WTC11 (cell line): ENCODE data around the gene DENND2C. TPM values are rescaled to one million over a fixed set of nuclear protein-coding genes. Genes with fewer than 3 reads are reported as not detected.

Experiments used
- ATAC-seq: fragments of 200-7000 bp; cut with Tn5 transposase; 2 replicates; pipeline ENCODE4 v1.10.0; 2021; ENCODE audit warnings: mild to moderate bottlenecking, moderate library complexity
- CTCF ChIA-PET: fragments of 300-600 bp; sonication (Branson Sonifier 250); formaldehyde crosslinking; loops from one replicate; lab custom pipeline; 2021; ENCODE audit warnings: antibody characterized with exemption; lab: Charles Lee
- POLR2A ChIA-PET: fragments of 350-600 bp; sonication (Branson Sonifier 250); formaldehyde crosslinking; loops from one replicate; lab custom pipeline; 2021; ENCODE audit warnings: antibody characterized with exemption; lab: Charles Lee
- DNase-seq: peaks from one replicate; pipeline ENCODE4 v3.0.0; 2021; ENCODE audit warnings: low spot score
- H3K27ac Mint-ChIP-seq: 2 replicates; pipeline ENCODE4 v1.8.0; 2021; ENCODE audit warnings: mixed read lengths
- H3K27me3 Mint-ChIP-seq: 2 replicates; pipeline ENCODE4 v1.8.0; 2021; ENCODE audit warnings: low read depth, mild to moderate bottlenecking, moderate library complexity, mixed read lengths
- H3K36me3 Mint-ChIP-seq: 2 replicates; pipeline ENCODE4 v1.8.0; 2021; ENCODE audit warnings: mixed read lengths
- H3K4me1 Mint-ChIP-seq: 2 replicates; pipeline ENCODE4 v1.8.0; 2022; ENCODE audit warnings: mixed read lengths
- H3K4me3 Mint-ChIP-seq: 2 replicates; pipeline ENCODE4 v1.8.0; 2021; ENCODE audit warnings: mild to moderate bottlenecking, moderate library complexity, mixed read lengths
- H3K9me3 Mint-ChIP-seq: 2 replicates; pipeline ENCODE4 v1.8.0; 2021; ENCODE audit warnings: mixed read lengths
- CREM ChIP-seq: sonication (generic); formaldehyde crosslinking; IDR thresholded peaks from 2 replicates; pipeline ENCODE4 v1.8.1; 2022; ENCODE audit warnings: mild to moderate bottlenecking, missing genetic modification reagents, moderate library complexity
- FOXP1 ChIP-seq: sonication (generic); formaldehyde crosslinking; IDR thresholded peaks from 2 replicates; pipeline ENCODE4 v1.8.0; 2022; ENCODE audit warnings: missing genetic modification reagents, mild to moderate bottlenecking, moderate library complexity, borderline replicate concordance
- IRF2 ChIP-seq: sonication (generic); formaldehyde crosslinking; IDR thresholded peaks from 2 replicates; pipeline ENCODE4 v1.8.0; 2022; ENCODE audit warnings: low read depth, missing genetic modification reagents, borderline replicate concordance
- KAT7 ChIP-seq: sonication (generic); formaldehyde crosslinking; IDR thresholded peaks from 2 replicates; pipeline ENCODE4 v1.8.1; 2023; ENCODE audit warnings: missing genetic modification reagents, mild to moderate bottlenecking, borderline replicate concordance
- NFATC4 ChIP-seq: fragments of 250-450 bp; sonication (Bioruptor Pico); IDR thresholded peaks from 2 replicates; pipeline ENCODE4 v1.9.0; 2021; ENCODE audit warnings: mild to moderate bottlenecking
- NR3C1 ChIP-seq: sonication (generic); formaldehyde crosslinking; conservative IDR thresholded peaks from 2 replicates; pipeline ENCODE4 v1.8.1; 2023; ENCODE audit warnings: low read depth, mild to moderate bottlenecking, missing genetic modification reagents
- PRRX2 ChIP-seq: fragments of 250-450 bp; sonication (Bioruptor Pico); IDR thresholded peaks from 2 replicates; pipeline ENCODE4 v1.8.0; 2021; ENCODE audit warnings: mild to moderate bottlenecking
- SOX15 ChIP-seq: fragments of 250-450 bp; sonication (Bioruptor Pico); IDR thresholded peaks from 2 replicates; pipeline ENCODE4 v1.9.0; 2021; ENCODE audit warnings: mild to moderate bottlenecking
- TCF7 ChIP-seq: sonication (generic); formaldehyde crosslinking; IDR thresholded peaks from 2 replicates; pipeline ENCODE4 v1.8.0; 2022; ENCODE audit warnings: mild to moderate bottlenecking, low read depth, missing genetic modification reagents, moderate library complexity
- TEAD1 ChIP-seq: sonication (generic); formaldehyde crosslinking; IDR thresholded peaks from 2 replicates; pipeline ENCODE4 v1.8.0; 2022; ENCODE audit warnings: mild to moderate bottlenecking, missing genetic modification reagents
- TP53 ChIP-seq: sonication (generic); formaldehyde crosslinking; IDR thresholded peaks from 2 replicates; pipeline ENCODE4 v1.8.1; 2023; ENCODE audit warnings: mild to moderate bottlenecking, missing genetic modification reagents
- ZNF219 ChIP-seq: sonication (generic); formaldehyde crosslinking; IDR thresholded peaks from 2 replicates; pipeline ENCODE4 v1.8.0; 2023; ENCODE audit warnings: missing genetic modification reagents, mild to moderate bottlenecking, borderline replicate concordance
- ZNF416 ChIP-seq: fragments of 250-450 bp; sonication (Bioruptor Pico); IDR thresholded peaks from 2 replicates; pipeline ENCODE4 v1.9.0; 2021; ENCODE audit warnings: mild to moderate bottlenecking, inconsistent platforms
- ZNF671 ChIP-seq: fragments of 250-450 bp; sonication (Bioruptor Pico); IDR thresholded peaks from 2 replicates; pipeline ENCODE4 v1.8.0; 2021; ENCODE audit warnings: mild to moderate bottlenecking
- total RNA-seq: library from RNA; stranded (reverse); gene quantifications from 3 replicates; pipeline ENCODE4 v1.2.3, GENCODE V29; 2021
- TF ChIP-seq, protein P1 (sequence below): fragments of 250-450 bp; sonication (Bioruptor Pico); IDR thresholded peaks from 2 replicates; pipeline ENCODE4 v1.8.0; 2021; ENCODE audit warnings: mild to moderate bottlenecking
- TF ChIP-seq, protein P2 (sequence below): sonication (generic); formaldehyde crosslinking; IDR thresholded peaks from 2 replicates; pipeline ENCODE4 v1.8.0; 2022; ENCODE audit warnings: mild to moderate bottlenecking, missing genetic modification reagents
- TF ChIP-seq, protein P3 (sequence below): sonication (generic); formaldehyde crosslinking; IDR thresholded peaks from 2 replicates; pipeline ENCODE4 v1.8.1; 2023; ENCODE audit warnings: mild to moderate bottlenecking, missing genetic modification reagents, moderate library complexity
- TF ChIP-seq, protein P4 (sequence below): sonication (generic); formaldehyde crosslinking; IDR thresholded peaks from 2 replicates; pipeline ENCODE4 v1.8.1; 2023; ENCODE audit warnings: mild to moderate bottlenecking, missing genetic modification reagents
- TF ChIP-seq, protein P5 (sequence below): fragments of 250-450 bp; sonication (Bioruptor Pico); IDR thresholded peaks from 2 replicates; pipeline ENCODE4 v1.9.0; 2021; ENCODE audit warnings: mild to moderate bottlenecking, borderline replicate concordance
- TF ChIP-seq, protein P6 (sequence below): fragments of 250-450 bp; sonication (Bioruptor Pico); IDR thresholded peaks from 2 replicates; pipeline ENCODE4 v1.9.0; 2021; ENCODE audit warnings: moderate library complexity, mild to moderate bottlenecking, inconsistent platforms, borderline replicate concordance
- TF ChIP-seq, protein P7 (sequence below): sonication (generic); formaldehyde crosslinking; IDR thresholded peaks from 2 replicates; pipeline ENCODE4 v1.8.0; 2022; ENCODE audit warnings: mild to moderate bottlenecking, missing genetic modification reagents

DENND2C gene
- total RNA-seq, 1 experiment from 2014 or later: 2.9 TPM

DNA sequence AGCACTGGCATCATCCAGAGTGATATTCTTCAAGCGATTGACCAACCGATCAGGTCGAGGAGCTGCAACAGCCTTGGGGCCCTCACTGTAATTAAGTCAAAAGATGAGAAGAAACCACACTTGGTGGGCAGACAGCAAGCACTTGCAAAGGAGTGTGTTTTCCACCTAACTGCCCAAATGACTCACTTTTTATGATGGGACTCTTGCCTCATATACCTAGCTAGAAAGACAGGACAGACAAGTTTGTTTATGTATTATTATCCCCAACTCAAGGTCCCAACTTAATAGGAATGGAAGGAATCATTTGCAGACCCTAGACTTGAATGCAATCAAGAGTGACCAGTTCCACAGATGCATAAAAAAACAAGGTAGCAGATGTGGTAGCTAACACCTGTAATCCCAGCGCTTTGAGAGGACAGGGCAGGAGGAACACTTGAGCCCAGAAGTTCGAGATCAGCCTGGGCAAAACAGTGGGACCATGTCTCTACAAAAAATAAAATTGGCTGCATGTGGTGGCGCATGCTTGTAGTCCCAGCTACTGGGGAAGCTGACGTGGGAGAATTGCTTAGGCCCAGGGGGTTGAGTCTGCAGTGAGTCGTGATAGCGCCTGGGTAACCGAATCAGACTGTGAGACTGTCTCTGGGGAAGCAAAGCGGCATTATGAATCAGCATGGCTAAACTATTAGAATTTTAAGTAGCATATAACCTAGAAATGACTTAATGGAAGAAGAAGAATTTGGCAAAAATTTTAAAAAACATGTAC, 49.0 kb upstream of the DENND2C start (continued):
- TF ChIP-seq, protein P1, sequence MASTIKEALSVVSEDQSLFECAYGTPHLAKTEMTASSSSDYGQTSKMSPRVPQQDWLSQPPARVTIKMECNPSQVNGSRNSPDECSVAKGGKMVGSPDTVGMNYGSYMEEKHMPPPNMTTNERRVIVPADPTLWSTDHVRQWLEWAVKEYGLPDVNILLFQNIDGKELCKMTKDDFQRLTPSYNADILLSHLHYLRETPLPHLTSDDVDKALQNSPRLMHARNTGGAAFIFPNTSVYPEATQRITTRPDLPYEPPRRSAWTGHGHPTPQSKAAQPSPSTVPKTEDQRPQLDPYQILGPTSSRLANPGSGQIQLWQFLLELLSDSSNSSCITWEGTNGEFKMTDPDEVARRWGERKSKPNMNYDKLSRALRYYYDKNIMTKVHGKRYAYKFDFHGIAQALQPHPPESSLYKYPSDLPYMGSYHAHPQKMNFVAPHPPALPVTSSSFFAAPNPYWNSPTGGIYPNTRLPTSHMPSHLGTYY: no peak
- no peak for TF ChIP-seq KAT7 (CRISPR knock-in tag)

DNA sequence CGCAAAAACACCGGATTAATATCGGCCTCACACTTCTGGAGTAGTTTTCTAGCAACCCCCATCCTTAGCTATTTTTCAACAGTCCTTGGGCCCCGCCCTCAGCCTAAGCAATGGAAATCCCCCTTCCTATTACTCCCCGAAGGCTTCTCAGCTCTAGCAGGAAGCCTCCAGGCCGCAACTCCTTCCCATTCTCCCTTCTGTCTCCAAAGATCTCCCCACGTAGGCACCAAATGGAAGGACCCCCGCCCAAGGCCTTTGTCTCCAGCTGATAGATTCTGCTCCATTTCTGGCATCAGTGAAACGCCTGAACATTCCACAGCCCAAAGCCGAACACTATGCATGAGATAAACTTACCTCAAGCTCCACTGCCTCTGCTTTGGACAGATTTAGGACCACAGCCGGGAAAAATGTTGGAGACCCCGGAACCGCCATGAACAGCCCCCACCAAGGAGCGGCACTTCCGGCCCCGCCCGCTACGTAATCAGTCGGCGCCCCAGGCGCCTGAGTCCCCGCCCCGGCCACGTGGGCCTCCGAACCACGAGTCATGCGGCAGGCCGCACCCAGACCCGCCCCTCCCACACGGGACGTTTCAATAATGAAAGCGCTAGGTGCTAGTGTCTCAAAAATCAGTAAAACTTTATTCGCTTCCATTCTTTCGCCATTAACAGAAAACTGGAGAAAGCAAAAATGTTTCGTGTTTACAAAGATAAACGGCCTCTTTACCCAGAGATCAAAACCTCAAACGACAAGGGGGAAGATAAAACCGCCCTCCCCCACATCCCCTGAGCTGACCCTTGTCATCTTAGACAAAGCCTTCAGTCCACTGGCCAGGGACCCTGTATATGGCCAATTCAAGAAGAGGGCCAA, 46.7 kb upstream of the DENND2C start, which contains the start of gene NRAS:
NRAS (minus strand) TSS at position 468 of the 867 bp plus-strand sequence. CDS start 611 bp downstream, outside the sequence.
- DNase-seq (peak; percentile 93), ATAC-seq (peak; percentile 91)
- no peaks in the 10 kb centered on the region for H3K9me3 Mint-ChIP-seq
- POLR2A ChIA-PET: interaction anchor here (0.8 to 2.0 kb wide), 3 partner anchors 15 to 47 kb away, joined by 3 to 7 read pairs (median 5); partner anchors contain the start of genes CSDE1 and DENND2C
- CTCF ChIA-PET: interaction anchor here (0.8 to 1.0 kb wide), 2 partner anchors 12 to 396 kb away, joined by 3 read pairs; no protein-coding TSS in a partner anchor
- peaks cover 9% of the 10 kb centered on the region for H3K4me1 Mint-ChIP-seq
- peak within 1 kb of the TSS; percentile 99 for H3K27ac Mint-ChIP-seq
- H3K36me3 Mint-ChIP-seq: peaks cover 49% of the 10 kb centered on the region
- H3K4me3 Mint-ChIP-seq: peak within 1 kb of the TSS; percentile 96
- H3K27me3 Mint-ChIP-seq: no peaks in the 10 kb centered on the region
- peak; percentile 96 for TF ChIP-seq CREM (CRISPR knock-in tag)
- TF ChIP-seq, protein P2, sequence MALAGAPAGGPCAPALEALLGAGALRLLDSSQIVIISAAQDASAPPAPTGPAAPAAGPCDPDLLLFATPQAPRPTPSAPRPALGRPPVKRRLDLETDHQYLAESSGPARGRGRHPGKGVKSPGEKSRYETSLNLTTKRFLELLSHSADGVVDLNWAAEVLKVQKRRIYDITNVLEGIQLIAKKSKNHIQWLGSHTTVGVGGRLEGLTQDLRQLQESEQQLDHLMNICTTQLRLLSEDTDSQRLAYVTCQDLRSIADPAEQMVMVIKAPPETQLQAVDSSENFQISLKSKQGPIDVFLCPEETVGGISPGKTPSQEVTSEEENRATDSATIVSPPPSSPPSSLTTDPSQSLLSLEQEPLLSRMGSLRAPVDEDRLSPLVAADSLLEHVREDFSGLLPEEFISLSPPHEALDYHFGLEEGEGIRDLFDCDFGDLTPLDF (CRISPR knock-in tag): no peak
- TF ChIP-seq, protein P3, sequence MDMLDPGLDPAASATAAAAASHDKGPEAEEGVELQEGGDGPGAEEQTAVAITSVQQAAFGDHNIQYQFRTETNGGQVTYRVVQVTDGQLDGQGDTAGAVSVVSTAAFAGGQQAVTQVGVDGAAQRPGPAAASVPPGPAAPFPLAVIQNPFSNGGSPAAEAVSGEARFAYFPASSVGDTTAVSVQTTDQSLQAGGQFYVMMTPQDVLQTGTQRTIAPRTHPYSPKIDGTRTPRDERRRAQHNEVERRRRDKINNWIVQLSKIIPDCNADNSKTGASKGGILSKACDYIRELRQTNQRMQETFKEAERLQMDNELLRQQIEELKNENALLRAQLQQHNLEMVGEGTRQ: peak; percentile 91
- TF ChIP-seq IRF2 (CRISPR knock-in tag): no peak
- TF ChIP-seq NR3C1 (CRISPR knock-in tag): no peak
- TF ChIP-seq, protein P4, sequence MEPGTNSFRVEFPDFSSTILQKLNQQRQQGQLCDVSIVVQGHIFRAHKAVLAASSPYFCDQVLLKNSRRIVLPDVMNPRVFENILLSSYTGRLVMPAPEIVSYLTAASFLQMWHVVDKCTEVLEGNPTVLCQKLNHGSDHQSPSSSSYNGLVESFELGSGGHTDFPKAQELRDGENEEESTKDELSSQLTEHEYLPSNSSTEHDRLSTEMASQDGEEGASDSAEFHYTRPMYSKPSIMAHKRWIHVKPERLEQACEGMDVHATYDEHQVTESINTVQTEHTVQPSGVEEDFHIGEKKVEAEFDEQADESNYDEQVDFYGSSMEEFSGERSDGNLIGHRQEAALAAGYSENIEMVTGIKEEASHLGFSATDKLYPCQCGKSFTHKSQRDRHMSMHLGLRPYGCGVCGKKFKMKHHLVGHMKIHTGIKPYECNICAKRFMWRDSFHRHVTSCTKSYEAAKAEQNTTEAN (CRISPR knock-in tag): peak; percentile 40; the same call in 1 of the 2 replicates
- TF ChIP-seq ZNF416: peak; percentile 96
- TF ChIP-seq TP53 (CRISPR knock-in tag): no peak
- TF ChIP-seq NFATC4 (CRISPR knock-in tag): peak; percentile 82
- no peak; the same call in 1 of the 2 replicates for TF ChIP-seq ZNF671
- TF ChIP-seq, protein P5, sequence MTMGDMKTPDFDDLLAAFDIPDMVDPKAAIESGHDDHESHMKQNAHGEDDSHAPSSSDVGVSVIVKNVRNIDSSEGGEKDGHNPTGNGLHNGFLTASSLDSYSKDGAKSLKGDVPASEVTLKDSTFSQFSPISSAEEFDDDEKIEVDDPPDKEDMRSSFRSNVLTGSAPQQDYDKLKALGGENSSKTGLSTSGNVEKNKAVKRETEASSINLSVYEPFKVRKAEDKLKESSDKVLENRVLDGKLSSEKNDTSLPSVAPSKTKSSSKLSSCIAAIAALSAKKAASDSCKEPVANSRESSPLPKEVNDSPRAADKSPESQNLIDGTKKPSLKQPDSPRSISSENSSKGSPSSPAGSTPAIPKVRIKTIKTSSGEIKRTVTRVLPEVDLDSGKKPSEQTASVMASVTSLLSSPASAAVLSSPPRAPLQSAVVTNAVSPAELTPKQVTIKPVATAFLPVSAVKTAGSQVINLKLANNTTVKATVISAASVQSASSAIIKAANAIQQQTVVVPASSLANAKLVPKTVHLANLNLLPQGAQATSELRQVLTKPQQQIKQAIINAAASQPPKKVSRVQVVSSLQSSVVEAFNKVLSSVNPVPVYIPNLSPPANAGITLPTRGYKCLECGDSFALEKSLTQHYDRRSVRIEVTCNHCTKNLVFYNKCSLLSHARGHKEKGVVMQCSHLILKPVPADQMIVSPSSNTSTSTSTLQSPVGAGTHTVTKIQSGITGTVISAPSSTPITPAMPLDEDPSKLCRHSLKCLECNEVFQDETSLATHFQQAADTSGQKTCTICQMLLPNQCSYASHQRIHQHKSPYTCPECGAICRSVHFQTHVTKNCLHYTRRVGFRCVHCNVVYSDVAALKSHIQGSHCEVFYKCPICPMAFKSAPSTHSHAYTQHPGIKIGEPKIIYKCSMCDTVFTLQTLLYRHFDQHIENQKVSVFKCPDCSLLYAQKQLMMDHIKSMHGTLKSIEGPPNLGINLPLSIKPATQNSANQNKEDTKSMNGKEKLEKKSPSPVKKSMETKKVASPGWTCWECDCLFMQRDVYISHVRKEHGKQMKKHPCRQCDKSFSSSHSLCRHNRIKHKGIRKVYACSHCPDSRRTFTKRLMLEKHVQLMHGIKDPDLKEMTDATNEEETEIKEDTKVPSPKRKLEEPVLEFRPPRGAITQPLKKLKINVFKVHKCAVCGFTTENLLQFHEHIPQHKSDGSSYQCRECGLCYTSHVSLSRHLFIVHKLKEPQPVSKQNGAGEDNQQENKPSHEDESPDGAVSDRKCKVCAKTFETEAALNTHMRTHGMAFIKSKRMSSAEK (CRISPR knock-in tag): peak; percentile 83; the same call in 1 of the 2 replicates
- 0 out of 2 replicates have a peak, but pooled peaks have one; percentile 17 for TF ChIP-seq FOXP1 (CRISPR knock-in tag)
- TF ChIP-seq TCF7 (CRISPR knock-in tag): no peak
- 0 out of 2 replicates have a peak, but pooled peaks have one; percentile 40 for TF ChIP-seq TEAD1 (CRISPR knock-in tag)
- TF ChIP-seq, protein P6, sequence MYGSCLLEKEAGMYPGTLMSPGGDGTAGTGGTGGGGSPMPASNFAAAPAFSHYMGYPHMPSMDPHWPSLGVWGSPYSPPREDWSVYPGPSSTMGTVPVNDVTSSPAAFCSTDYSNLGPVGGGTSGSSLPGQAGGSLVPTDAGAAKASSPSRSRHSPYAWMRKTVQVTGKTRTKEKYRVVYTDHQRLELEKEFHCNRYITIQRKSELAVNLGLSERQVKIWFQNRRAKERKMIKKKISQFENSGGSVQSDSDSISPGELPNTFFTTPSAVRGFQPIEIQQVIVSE (CRISPR knock-in tag): peak; percentile 14; the same call in 1 of the 2 replicates
- peak; percentile 92 for TF ChIP-seq PRRX2 (CRISPR knock-in tag)
- TF ChIP-seq, protein P7, sequence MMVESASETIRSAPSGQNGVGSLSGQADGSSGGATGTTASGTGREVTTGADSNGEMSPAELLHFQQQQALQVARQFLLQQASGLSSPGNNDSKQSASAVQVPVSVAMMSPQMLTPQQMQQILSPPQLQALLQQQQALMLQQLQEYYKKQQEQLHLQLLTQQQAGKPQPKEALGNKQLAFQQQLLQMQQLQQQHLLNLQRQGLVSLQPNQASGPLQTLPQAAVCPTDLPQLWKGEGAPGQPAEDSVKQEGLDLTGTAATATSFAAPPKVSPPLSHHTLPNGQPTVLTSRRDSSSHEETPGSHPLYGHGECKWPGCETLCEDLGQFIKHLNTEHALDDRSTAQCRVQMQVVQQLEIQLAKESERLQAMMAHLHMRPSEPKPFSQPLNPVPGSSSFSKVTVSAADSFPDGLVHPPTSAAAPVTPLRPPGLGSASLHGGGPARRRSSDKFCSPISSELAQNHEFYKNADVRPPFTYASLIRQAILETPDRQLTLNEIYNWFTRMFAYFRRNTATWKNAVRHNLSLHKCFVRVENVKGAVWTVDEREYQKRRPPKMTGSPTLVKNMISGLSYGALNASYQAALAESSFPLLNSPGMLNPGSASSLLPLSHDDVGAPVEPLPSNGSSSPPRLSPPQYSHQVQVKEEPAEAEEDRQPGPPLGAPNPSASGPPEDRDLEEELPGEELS (CRISPR knock-in tag): no peak
- no peak for TF ChIP-seq SOX15 (CRISPR knock-in tag)
- no peak for TF ChIP-seq ZNF219
